Nephron (organoid): ENCODE results near the gene TAAR5.

Experiments
- H3K27ac Mint-ChIP-seq, 3 experiments: 2 replicates each; pipeline ENCODE4 v1.8.0; 2020; ENCODE audit warnings: mixed read lengths in 3 of 3, mild to moderate bottlenecking in 2 of 3, moderate library complexity in 1 of 3
- H3K27me3 Mint-ChIP-seq: 2 replicates; pipeline ENCODE4 v1.8.0; 2021; ENCODE audit warnings: low read depth, mild to moderate bottlenecking, moderate library complexity, mixed read lengths
- H3K36me3 Mint-ChIP-seq: 2 replicates; pipeline ENCODE4 v1.8.0; 2020; ENCODE audit warnings: low read depth, mixed read lengths
- H3K4me1 Mint-ChIP-seq: 2 replicates; pipeline ENCODE4 v1.8.0; 2020; ENCODE audit warnings: mixed read lengths
- H3K4me3 Mint-ChIP-seq, 3 experiments: 2 replicates each; pipeline ENCODE4 v1.8.0; 2020; ENCODE audit warnings: mild to moderate bottlenecking in 3 of 3, mixed read lengths in 3 of 3, moderate library complexity in 2 of 3
- H3K9me3 Mint-ChIP-seq: 2 replicates; pipeline ENCODE4 v1.8.0; 2020; ENCODE audit warnings: mixed read lengths
- TF ChIP-seq, protein P1 (sequence below), 3 experiments: fragments of 200-600 bp; sonication (generic); IDR thresholded peaks; one replicate each; pipeline ENCODE4 v1.5.0; 2021; ENCODE audit warnings: antibody characterized with exemption in 3 of 3; ENCODE audit not compliant: unreplicated experiment in 3 of 3

The TAAR5 gene

DNA sequence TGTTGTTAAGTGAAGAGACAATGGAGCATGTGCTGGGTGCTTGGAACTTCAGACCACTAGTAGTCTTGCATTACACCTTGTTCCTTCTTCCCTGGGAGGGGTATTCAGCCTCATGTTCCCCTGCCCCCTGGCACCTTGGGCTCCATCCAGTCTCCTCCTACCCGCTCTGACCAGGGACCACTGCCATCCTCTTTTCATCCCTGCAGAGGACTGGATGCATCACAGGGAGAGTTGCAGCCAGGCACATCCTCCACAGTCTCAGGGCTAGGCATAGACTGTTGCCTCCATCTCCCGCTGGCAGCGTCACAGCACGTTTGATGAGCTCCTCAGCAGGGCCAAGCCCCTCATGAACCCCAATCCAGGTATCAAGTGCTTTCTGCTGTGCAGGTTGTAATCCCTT, 38.3 kb downstream of the TAAR5 start:
- Mint-ChIP-seq H3K36me3 (no peaks in the 10 kb centered on the region), H3K9me3 (no peaks in the 10 kb centered on the region), H3K4me3 (no peak overlapping the region), H3K27ac (no peak overlapping the region), H3K4me1 (no peaks in the 10 kb centered on the region), H3K27me3 (peaks cover 8% of the 10 kb centered on the region)
- TF ChIP-seq, protein P1, sequence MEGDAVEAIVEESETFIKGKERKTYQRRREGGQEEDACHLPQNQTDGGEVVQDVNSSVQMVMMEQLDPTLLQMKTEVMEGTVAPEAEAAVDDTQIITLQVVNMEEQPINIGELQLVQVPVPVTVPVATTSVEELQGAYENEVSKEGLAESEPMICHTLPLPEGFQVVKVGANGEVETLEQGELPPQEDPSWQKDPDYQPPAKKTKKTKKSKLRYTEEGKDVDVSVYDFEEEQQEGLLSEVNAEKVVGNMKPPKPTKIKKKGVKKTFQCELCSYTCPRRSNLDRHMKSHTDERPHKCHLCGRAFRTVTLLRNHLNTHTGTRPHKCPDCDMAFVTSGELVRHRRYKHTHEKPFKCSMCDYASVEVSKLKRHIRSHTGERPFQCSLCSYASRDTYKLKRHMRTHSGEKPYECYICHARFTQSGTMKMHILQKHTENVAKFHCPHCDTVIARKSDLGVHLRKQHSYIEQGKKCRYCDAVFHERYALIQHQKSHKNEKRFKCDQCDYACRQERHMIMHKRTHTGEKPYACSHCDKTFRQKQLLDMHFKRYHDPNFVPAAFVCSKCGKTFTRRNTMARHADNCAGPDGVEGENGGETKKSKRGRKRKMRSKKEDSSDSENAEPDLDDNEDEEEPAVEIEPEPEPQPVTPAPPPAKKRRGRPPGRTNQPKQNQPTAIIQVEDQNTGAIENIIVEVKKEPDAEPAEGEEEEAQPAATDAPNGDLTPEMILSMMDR (IDR thresholded peaks at IDR 0.05; ENCODE audit: unreplicated experiment in 3 of 3) = no peak

DNA sequence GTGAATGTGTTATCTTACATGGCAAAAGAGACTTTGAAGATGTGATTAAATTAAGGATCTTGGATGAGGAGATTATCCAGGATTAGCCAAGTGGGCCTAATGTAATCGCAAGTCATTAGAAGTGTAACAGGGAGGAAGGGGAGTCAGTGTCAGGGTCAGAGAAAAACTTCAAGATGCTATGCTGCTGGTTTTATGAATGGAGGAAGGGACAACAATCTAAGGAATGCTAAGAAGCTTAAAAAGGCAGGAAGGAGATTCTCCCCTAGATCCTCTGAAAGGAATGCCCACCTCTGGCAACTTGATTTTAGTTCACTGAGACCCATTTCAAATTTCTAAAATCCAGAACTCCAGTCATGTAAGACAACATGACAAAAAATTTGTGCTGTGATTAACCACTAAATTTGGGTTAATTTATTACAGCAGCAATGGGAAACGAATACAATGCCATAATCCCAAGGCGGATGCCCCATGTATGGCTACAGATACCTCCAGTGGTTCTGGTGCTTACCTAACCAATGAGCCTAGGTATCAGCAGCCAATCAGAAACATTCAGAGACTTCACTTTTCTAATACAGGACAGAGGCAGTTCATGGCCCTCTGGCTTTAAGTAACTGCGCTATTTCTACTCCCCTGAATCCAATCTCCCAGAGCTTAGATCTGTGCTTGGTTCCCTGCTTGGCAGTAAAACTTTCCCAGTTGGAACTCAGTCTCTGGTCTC, 40.6 kb downstream of the TAAR5 start:
- H3K4me1 Mint-ChIP-seq = peaks cover under 1% of the 10 kb centered on the region
- H3K27ac Mint-ChIP-seq = no peak overlapping the region
- H3K27me3 Mint-ChIP-seq = peaks cover 8% of the 10 kb centered on the region
- H3K4me3 Mint-ChIP-seq = no peak overlapping the region
- no peaks in the 10 kb centered on the region for H3K9me3 Mint-ChIP-seq
- TF ChIP-seq, protein P1 (IDR thresholded peaks at IDR 0.05; ENCODE audit: unreplicated experiment in 3 of 3) = no peak
- H3K36me3 Mint-ChIP-seq = no peaks in the 10 kb centered on the region

DNA sequence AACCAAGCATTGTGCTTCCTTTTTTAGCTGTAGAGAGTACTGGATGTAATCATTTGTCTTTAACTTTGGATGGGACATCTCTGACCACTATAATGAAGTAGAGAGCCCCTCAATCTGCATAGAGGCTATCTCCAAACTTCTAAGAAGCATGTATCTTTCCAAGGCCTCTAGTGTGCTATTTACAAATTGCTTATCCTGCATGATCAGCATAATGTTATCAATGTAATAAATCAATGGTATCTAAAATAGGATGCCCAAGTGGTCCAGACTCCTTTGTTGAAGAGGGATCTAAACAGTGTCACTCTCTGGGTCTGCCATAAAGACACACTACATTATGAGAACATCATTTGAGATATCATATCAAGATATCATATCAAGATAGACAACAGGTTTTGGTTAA, 44.7 kb downstream of the TAAR5 start:
- H3K27me3 Mint-ChIP-seq = no peaks in the 10 kb centered on the region

More for the DNA sequence above, 44.7 kb downstream of the TAAR5 start:
- no peak overlapping the region for H3K27ac Mint-ChIP-seq
- no peak overlapping the region for H3K4me3 Mint-ChIP-seq
- no peaks in the 10 kb centered on the region for H3K9me3 Mint-ChIP-seq
- peaks cover 5% of the 10 kb centered on the region for H3K4me1 Mint-ChIP-seq
- no peaks in the 10 kb centered on the region for H3K36me3 Mint-ChIP-seq
- TF ChIP-seq, protein P1 (IDR thresholded peaks at IDR 0.05; ENCODE audit: unreplicated experiment in 3 of 3) = no peak
